HG03439 (cell line): Measurements from ENCODE around the gene HBS1L.
A peak's percentile ranks its signal among the peaks of the same experiment; 100 is the strongest.

Experiments used
- ATAC-seq: cut with Tn5 transposase; IDR thresholded peaks from one replicate; pipeline ENCODE4 v1.9.1; 2021; ENCODE audit warnings: mild to moderate bottlenecking, moderate library complexity; ENCODE audit not compliant: unreplicated experiment

Gene HBS1L

GRCh38 chr6:135002974-135003703, 51.5 kb downstream of the HBS1L start:
- peak; percentile 94 for ATAC-seq

GRCh38 chr6:135002229-135002844, 52.3 kb downstream of the HBS1L start:
- no peak for ATAC-seq

GRCh38 chr6:134999107-134999506, 55.5 kb downstream of the HBS1L start:
- no peak for ATAC-seq

GRCh38 chr6:134997133-134997995, 57.3 kb downstream of the HBS1L start:
- no peak for ATAC-seq

DNA sequence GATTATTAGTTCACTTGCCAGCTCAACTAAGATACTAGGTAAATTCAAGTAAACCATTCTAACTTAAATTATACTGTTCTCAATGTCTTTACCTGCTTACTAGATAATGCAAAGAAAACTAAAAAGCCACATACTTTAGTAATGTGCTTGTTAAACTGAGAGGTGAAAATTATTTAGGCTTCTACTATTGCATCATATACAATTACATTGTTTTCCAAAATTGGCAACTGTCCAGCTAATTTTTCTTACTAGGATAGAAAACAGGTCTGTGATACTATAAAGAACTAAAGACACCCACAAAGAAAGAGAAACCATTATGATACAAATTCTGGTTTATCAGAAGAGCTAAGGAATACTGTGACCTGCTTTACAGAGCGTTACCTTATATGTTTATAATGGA, 59.1 kb downstream of the HBS1L start:
- ATAC-seq, result no peak

DNA sequence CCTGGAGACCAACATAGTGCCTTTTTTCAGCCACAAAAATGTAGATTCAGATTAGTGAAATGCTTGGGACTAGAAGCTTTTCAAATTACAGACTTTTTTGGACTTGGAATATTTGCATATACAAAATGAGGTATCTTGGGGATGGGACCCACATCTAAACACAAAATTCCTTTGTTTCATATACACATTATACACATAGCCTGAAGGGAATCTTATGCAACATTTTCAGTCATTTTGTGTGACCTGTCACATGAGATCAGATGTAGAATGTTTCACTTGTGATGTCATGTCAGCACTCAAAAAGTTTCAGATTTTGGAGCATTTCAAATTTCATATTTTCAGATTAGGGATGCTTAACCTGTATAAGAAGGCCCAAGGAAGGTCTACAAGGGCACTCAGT, 60.2 kb downstream of the HBS1L start:
- no peak for ATAC-seq

GRCh38 chr6:134992155-134992554, 62.5 kb downstream of the HBS1L start:
- ATAC-seq, result no peak

- ATAC-seq, result no peak
Observed at GRCh38 chr6:134990262-134990661, 64.4 kb downstream of the HBS1L start.

GRCh38 chr6:134984821-134985220, 69.8 kb downstream of the HBS1L start:
- no peak for ATAC-seq

DNA sequence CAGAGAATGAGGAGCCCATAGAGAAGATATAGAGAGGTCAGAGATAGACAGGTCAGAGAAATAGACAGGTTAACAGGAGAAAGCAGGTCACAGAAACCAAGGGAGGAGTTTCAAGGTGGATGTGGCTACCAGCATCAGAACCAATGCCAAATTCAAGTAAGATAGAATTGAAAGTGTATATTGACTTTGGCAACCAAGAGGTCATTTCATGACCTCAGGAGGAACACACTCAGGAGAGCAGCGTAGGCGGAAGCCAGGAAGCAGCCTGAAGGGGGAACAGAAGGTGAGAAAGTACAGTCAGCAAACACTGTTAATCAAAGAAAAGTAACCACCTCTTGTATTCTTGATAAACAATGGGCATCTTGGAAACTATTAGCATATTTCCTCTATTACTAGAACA, 70.8 kb downstream of the HBS1L start:
- ATAC-seq, result no peak

- no peak for ATAC-seq
Observed at GRCh38 chr6:134982161-134982560, 72.5 kb downstream of the HBS1L start.

GRCh38 chr6:134980846-134981245, 73.8 kb downstream of the HBS1L start:
- no peak for ATAC-seq

DNA sequence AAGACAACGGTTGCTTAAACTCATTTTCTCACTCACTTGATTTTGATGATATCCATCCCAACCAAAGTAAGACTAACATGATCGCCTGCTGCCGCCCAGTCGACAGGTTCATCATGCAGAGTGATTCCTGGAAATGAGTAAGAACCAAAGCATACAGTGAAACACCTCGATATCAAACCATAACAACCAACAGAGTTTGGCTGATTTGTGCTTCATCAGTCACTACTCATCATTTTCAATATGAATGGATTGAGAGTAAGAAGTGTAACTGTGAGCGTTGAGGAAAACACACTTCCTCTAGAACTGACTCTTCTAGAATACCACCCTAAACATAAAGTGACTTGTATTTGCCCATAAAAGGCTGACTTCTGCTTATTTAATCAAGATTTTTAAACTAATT, 75.5 kb downstream of the HBS1L start:
- ATAC-seq, result peak; percentile 87

DNA sequence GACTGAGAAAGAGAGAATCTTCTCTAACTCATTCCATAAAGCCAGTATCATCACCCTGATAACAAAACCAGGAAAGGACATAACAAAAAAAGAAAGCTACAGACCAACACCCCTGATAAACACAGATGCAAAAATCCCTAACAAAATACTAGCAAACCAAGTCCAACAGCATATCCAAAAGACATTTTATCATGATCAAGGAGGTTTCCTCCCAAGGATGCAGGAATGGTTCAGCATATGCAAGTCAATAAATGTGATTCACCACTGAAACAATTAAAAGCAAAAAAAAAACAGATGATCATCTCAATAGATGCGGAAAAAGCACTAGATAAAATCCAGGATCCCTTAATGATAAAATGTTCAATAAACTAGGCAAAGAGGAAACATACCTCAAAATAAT, 80.3 kb downstream of the HBS1L start:
- no peak for ATAC-seq

DNA sequence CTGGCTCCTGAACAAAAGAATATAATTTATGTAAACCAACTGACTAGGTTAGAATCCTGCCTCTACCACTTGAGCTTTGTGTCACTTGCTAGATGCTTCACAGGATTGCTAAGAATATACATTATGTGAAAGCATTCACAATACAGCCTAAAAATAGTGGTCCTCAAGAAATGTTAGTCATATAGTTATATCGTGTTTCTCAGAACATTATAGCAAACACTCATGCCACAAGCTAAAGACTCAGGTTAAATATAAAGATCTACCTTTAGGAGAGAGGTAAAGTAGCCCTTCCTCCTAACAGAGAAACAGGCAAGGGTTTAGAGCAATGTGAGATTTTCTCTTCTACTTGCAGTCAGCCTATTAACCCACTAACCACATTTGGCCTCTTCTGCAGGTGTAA, 86.9 kb downstream of the HBS1L start:
- peak; percentile 56 for ATAC-seq

DNA sequence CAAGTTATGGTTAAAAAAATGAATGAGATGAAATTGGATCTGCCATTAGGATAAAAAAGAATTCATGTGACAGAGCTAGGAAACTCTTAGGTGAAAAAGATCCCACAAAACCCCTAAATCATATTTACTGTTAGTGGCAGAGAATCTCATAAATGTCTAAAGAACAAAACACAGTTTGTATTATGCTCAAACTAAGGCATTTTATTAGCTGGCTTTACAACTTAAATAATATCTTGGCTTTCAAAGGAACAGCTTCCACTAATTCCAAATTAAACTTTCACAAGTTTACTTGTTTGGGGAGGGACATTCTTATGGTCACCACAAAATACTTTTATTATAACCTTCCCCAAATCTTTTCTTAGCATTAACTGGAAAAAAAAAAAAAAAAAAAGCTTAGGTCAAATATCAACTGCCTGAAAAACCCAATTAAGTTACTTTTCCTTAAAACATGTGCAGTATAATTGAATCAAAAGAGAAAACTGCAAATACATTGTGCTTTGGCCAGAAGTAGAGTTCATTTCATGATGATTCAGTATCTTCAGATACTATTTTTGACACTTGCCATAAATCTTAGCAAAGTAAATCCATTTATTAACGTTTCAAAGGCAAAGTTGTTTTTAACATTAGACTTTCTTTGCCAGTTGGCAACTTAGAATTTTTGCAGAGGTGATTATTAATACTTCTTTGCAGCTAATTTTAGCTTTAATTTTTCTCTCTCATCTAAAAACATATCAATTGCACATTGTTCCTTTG, 90.0 kb downstream of the HBS1L start:
- no peak for ATAC-seq

DNA sequence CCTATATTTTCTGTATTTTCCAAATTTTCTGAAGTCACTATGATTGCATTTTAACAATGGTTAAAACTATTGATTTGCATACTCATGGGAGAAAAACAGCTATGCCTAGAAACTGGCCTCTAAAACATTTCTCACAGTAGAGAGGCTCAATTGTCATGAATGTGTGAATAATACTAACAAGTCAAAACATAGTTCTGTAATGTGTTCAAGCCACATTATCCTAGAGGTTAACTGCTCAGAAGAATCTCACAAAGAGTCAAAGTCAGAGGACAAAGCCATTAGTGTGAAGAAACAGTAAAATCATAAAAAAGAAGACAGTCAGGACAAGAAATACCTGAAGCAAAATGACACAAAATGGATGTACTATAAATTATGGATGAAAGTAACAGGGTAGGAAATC, 92.2 kb downstream of the HBS1L start:
- ATAC-seq, result no peak

DNA sequence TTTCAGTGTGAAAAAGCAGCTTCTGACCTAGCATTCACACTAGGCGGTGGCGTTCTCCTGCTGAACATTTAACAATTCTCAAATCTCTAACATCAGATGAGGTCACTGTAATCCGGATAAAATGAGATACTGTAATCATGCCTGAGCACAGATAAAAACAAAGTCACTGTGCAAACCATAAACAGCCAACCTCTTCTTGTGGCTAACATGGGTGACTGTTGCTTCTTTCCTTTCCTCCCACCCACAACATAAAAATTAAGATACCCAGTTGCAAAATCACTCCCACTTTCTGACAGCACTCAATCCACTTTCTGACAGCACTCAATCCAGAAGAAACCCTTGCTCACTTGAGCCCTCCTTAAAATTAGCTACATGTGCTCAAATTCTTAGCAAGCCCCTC, 93.3 kb downstream of the HBS1L start:
- no peak for ATAC-seq

GRCh38 chr6:134959603-134960002, 95.0 kb downstream of the HBS1L start:
- ATAC-seq, result no peak

GRCh38 chr6:134956676-134957075, 97.9 kb downstream of the HBS1L start:
- ATAC-seq, result no peak

DNA sequence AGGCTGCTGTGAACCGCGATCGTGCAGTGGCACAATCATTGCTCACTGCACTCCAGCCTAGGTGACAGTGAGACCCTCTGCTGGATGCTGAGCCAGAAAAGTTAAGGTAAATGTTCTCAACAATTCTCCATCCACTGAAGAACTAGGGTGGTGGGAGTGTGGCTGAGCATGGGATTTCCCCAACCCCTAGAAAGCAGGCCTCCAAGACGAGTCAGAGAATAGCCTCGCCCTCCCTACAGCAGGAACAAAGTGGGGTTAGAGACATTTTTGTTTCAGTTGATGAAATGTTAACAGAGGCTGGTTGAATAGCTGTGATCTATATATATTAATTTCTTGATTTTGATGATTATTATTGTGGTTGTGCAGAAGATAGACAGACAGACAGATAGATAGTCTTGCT, 98.6 kb downstream of the HBS1L start:
- ATAC-seq, result no peak
